CD4-positive, alpha-beta T cell treated with Interleukin-2 at 100 ng/mL for 4 hours (primary cell): ENCODE results near the gene MPPED2.
"Not testable (repeated sequence)": the region's sequence is repeated elsewhere in the genome, so short reads cannot be mapped to it uniquely, and the experiment has no call there.

ENCODE experiments used
- DNase-seq: peaks from one replicate; pipeline ENCODE4 v3.0.0-alpha.2; 2020; ENCODE audit warnings: low spot score

MPPED2 gene

DNA sequence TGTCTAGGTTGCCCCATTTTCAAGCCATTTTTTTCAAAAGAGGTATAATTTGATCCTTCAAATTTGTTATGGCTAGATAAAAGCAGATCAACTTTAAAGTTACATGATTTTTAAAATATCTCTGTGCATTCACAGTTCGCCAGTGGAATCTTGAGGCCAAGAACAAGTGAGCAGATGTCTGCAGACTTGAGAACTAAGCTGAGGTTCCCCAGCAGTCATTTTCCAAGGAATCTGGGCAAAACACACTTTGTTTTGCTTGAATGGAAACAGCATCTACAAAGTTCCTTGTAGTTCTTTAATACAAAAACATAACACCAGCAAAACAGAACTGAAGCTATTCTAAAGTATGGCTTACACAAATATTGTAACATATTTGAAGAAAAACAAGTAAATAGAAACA is 7.7 kb downstream of the MPPED2 start:
- DNase-seq = no peak

GRCh38 chr11:30573951-30574350 is 12.2 kb downstream of the MPPED2 start:
- DNase-seq = no peak

GRCh38 chr11:30568931-30569330 is 17.2 kb downstream of the MPPED2 start:
- no peak for DNase-seq

- no peak for DNase-seq
Observed at GRCh38 chr11:30567644-30568043, 18.5 kb downstream of the MPPED2 start.

- DNase-seq = no peak
Observed at GRCh38 chr11:30567120-30567519, 19.0 kb downstream of the MPPED2 start.

DNA sequence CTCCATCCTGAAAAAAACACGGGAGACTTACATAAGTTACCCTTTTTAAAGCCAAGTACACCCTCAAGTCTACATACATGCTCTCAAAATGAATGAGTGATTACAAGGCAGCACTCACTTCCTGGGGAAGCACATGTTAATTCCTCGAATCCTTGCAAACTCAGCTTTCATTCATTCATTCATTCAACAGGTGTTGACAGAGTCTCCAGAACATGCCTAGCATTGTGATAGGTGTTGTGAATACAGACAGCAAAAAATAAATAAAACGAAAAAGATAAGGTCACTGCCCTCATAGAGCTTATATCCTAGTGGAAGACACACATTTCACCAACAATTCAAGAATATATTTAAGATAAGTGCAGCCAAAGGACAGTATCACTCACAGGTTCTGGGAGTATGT is 19.7 kb downstream of the MPPED2 start:
- DNase-seq = no peak

DNA sequence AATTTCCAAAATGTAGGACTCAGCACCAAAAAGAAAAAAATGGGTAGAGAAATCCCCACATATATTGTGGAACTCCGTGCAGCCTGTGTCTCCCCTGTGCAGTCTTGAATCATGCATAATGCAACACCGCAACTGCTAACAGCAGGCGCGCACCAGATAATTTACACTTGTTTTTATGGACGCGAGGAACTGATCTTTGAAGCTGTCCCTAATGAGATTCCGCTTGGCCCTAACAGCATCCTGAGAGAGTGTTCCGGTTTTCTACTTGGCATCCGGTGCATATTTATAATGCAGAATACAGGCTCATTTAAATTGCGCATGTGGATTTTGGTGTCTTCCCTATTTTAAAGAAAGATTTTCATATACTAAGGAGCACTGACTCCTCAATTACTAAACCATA is 21.1 kb downstream of the MPPED2 start:
- DNase-seq = no peak

GRCh38 chr11:30561691-30562415 is 24.3 kb downstream of the MPPED2 start:
- no peak for DNase-seq

DNA sequence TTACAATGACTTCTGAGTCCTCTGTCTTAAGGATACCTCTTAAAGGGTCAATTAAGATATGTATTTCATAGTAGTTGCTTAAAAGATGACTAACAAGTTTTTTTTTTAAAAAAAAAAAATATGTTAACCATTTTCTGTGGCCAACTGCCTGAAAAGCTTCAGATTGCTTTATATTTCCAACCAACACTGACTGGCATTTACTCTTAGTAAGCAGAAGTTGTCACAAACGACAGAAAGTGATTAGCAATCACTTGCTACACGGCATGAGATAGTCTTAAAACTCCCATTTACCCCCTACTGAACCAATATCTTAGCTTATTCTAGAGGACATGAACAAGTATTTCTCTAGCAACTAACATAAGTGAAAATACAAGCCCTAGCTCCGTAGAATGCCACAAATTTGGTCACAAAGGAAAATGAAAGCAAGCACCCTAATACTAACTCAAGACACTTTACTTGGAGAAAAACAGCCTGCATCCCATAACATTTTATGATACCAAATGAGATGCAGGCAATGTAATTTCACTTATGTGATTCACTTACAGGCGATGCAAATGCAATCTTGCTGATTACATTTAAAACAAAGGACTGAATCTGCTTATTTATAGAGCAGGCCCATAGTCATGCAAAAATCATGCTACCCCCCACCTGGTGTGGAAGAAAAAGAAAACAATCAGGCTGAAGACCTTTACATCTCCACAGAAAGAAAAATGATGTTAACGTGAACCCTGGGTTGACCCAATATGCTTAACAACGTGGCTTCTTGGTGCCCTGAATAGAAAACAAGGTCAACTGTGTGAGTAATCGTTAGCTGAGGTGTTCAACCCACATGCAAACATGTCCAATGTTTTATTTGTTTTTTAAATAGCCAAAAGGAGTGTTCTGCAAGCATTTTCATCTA is 25.7 kb downstream of the MPPED2 start:
- DNase-seq = no peak

DNA sequence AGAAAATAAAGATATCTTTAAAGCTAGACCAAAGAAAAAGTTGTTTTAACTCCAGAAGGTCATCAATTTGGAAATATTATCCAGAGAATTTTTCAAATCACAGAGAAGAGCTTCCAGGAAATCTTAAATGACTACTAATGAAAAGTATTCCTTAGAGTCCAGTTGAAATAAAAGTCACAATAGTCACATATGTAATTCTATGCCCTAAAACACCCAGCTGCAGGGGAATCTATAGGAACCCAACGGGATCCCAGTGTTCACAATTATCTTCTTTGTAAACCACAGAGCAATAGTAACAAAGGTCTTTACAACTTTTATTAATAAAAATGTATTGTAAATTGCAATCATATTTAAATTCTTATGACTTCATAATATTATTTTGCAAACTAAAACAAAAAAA is 27.1 kb downstream of the MPPED2 start:
- DNase-seq = no peak

- DNase-seq = not testable (repeated sequence)
Observed at GRCh38 chr11:30554587-30554986, 31.6 kb downstream of the MPPED2 start.

DNA sequence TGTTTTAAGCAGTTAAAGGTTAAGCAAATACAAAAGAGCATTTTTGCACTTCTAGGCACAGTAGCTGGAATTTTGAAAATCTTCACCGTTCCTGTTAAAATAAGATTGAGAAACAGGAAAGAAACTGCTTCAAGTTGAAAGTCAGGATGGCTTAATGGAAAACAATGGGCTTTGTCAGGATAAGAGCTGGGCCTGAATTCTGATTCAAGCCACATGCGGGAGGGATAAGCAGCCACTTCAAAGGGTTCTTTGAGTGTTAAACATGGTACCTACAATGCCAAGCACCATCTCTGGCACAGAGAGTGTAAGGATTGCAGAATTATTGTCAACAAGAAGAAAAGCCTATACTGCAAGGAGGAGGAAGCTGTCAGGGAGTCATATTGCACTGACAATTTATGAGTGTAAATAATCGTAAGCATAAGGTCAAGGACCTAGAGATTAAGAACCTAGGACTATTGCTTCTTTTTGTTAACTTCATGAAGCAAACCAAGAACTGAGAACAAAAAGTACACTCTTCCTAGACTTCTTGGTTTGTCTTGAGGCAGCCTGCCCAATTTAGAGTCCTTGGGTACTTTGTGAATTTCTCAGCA is 32.5 kb downstream of the MPPED2 start:
- DNase-seq = no peak

- DNase-seq = no peak
Observed at GRCh38 chr11:30552839-30553238, 33.3 kb downstream of the MPPED2 start.

GRCh38 chr11:30550022-30550542 is 36.1 kb downstream of the MPPED2 start:
- no peak for DNase-seq

DNA sequence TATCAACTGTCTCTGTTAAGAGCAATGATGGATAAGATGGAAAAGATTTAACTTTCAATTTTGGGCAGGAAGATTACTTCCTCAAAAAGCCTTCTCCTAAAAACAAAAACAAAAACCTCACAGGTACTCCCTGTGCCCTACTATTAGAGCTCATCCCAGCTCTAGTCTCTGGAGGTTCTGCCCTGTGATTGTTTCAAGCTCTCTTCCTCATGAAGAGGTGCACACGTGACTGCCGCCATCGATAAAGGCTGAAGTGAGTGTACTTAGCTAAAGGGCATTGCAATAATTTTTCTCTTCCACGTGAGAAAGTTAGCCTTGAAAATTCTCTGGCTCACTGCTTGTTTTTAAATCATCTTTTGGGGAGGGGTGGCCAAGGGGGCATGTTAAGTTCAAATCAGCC is 36.6 kb downstream of the MPPED2 start:
- no peak for DNase-seq

DNA sequence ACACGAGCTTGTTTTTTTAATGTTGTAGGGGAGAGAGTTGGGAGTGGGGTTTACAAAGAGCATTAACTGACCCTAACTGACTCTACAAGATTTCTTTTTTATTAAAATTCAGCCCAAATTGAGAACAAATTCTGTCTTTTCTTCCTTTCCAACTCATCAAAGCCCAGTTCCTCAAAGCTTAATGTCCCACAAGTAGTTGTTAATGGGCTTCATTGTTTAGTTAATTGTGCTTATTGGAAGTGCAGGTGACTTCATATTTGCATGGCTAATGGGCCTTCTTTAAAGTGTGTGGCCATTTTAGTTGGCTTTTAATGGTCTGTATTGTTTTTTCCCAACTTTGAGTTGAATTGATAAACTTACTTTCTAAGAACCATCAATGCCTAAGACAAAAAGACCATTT is 39.8 kb downstream of the MPPED2 start:
- DNase-seq = no peak

GRCh38 chr11:30545507-30545906 is 40.6 kb downstream of the MPPED2 start:
- no peak for DNase-seq

DNA sequence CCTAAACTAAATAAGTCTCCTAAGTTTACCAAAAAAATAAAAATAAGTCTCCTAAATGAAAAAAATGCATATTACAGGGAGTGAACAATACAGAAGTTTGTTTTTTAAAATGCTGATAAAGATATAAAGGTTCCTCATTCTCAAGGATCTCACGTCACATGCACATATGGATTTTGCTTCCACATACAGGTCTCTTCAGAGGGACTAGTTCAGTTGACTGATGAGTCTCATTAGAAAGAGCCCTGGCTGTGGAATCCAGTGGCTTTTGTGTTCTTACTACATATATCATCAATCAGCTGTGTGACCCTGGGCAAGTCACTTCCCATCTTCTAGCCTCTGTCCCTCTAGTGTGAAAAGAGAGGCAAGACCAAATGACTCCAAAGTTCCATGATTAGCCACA is 43.1 kb downstream of the MPPED2 start:
- DNase-seq = no peak

DNA sequence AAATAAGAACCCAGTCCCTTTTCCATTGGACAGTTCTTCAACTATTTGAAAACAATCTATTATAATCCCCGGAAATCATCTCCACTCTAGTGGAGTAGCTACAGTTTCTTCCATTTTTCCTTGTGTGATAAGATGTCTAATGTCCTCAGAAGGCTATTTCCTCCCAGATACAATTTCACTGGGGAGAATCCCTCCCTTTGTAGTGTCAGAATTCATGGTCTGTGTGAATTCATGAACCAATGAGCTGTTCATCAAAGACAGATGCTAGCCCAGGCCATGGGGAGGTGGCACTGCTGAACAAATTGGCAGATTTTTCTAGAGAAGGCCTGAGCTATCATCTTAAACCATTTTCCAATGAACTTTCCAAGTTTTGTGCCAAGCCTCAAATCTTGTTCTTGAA is 45.4 kb downstream of the MPPED2 start:
- DNase-seq = no peak

GRCh38 chr11:30538251-30538650 is 47.9 kb downstream of the MPPED2 start:
- no peak for DNase-seq

- DNase-seq = no peak
Observed at GRCh38 chr11:30535818-30536217, 50.3 kb downstream of the MPPED2 start.

GRCh38 chr11:30533445-30533947 is 52.7 kb downstream of the MPPED2 start:
- DNase-seq = no peak

DNA sequence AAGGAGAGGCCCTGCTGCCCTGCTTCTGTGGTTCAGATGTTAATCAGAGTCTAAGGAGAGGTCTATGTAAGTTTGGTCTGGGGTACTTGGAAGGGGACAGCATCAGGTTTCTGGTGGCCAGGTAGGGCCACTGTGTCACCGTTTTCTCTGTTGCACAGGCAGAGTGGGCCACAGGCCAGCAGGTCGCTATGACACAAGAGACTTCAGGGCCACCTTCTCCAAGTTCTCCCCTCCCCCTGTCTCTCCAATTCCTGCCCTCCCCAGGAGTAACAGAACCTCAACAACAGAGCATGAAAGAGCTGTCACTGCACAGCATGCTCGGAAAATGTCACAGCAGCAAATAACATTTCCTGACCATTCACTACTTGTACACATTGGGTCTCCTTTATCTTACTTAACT is 58.6 kb downstream of the MPPED2 start:
- no peak for DNase-seq
